ENCODE data around the gene SLC39A12.
"Not testable (repeated sequence)": the region's sequence is repeated elsewhere in the genome, so short reads cannot be mapped to it uniquely, and the experiment has no call there.

The SLC39A12 gene

DNA sequence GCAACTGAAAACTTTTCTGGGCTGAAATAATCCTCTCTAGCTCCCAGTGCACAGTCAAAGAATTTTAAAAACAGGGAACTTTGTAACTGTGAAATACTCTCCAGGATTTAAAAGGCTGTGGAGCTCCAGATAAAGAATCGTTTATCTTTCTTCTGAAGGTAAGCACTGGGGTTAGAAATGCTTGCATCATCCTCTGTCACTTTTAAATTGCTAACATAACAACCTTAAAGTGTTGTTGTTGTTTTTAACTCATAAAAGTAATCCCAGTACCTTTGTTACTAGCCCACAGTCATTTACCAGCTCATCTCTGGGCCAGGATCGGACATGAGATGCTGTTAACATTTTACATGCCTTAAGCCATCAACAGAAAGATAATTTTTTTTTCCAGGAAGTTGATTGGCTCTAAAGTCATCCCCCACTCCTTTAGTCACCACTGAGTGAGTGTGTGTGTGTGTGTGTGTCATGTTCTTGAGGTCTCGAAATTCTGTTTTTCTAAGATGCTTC, at the start of gene SLC39A12:
Gene SLC39A12, plus strand, starts transcription at position 51 of the 504 bp plus-strand sequence. CDS start 1,359 bp downstream, outside the sequence.
- no peak for DNase-seq (ENCODE audit: low read depth, low spot score)

DNA sequence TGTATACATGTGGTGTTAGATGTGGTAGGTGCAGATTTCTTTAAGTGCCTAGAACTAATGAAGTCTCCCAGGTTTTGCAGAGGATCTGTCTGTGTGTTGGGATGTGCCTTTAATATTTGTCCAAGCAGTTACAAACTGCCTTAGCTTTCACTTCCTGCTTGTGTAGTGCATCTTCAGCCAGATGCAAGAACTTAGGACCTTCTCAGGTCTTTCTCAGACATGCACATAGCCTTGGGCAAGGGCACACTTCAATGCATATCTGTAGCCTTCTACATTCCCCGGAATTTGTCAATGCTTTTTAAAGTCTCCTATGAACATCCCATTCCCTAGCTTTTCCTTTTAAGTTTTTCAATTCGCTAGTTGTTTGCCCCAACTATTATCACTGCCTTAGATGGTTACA, 47.2 kb upstream of the SLC39A12 start:
- no peak for DNase-seq (ENCODE audit: low read depth, low spot score)

DNA sequence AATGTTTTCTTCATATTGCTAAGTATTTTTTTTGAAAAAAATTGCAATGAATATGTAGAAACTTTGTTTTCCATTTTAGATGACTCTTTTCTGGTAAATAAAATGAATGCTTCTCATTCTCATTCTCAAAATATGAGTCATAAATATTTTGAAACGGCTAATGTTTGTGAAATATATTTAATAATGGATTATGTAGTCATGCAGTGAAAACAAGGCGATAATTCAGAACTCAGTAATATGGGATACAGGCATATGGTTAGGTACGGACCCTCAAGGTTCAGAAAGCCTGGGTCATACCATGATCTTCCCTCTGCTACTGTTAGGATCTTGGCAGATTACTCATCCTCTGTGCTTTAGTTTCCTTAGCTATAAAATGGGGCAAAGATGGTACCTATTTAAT, 46.2 kb upstream of the SLC39A12 start:
- DNase-seq (ENCODE audit: low read depth, low spot score) = no peak

DNA sequence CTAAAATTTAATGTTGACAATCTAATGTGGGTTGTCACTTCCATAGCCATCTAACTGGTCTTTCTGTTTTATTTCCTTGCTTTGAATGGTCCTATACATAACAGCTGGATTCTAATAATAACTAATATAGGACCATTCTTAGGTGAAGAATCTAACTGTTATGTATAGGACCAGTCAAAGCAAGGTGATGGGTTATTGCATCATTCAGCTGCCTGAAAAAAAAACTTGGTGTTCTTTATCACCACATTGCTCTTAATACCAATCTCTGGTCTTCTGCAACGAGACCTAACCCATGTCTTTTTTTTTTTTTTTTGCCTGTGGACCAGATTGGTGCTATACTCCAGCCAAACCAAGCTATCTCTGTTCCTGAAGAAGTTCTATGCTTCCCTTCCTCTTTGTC, 45.7 kb upstream of the SLC39A12 start:
- DNase-seq (ENCODE audit: low read depth, low spot score) = no peak

DNA sequence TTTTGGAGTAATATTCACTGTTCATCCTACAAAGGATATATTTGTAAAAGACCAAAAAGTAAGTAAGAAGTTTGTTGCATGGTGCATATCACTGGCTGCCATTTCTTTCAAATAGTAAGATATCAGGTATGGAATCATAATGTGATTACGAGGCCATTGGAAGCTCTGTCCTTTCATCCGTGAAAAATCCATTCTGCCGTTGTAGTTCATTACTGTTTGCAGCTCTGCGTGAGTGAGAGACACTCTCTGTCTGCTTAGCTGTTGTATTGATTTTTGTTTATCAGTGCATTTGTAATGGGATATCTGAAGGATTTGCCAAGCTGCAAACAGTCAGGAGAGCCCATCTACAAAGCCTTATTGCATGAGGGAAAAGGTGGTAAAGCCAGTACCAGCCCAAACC, 44.1 kb upstream of the SLC39A12 start:
- no peak for DNase-seq (ENCODE audit: low read depth, low spot score)

DNA sequence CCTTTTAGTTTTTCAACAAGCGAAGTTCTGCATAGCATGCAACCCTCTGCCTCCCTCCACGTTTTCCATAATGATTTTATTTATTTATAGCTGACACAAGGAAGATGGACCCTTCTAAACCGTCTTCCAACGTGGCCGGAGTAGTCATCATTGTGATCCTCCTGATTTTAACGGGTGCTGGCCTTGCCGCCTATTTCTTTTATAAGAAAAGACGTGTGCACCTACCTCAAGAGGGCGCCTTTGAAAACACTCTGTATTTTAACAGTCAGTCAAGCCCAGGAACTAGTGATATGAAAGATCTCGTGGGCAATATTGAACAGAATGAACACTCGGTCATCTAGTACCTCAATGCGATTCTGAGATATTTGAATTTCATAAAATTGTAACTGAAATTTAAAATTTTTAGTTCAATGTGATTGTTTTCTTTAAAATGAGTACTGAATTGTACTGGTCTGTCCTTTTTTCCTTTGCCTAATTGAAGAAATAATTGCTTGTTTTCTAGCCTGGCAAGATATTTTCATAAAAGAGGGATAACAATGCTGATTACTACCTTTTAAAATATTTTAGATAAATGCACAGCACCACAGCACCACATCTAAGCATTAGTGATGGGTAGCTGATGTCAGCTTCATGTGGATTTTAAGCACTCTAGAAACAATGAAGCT, 41.5 kb upstream of the SLC39A12 start:
- peak; percentile 12 for DNase-seq (ENCODE audit: low read depth, low spot score)

DNA sequence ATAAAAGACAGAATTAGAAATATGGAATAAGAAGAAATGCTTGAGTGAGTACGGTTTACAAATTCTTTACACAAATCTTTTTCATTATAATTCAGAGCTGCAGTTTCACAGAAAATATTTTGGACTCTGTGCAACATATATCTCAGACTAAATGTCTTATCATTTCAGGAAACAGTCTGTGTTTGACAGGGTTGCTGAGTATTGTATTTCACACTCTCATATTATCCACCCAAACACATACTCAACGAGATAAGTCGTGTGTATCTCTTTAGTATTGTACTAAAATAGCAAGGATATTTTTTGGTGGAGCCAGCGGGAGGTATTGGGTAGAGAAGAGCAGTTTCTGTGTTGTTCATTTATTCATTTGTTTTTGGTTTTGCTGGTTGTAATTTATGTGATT, 39.0 kb upstream of the SLC39A12 start:
- no peak for DNase-seq (ENCODE audit: low read depth, low spot score)

DNA sequence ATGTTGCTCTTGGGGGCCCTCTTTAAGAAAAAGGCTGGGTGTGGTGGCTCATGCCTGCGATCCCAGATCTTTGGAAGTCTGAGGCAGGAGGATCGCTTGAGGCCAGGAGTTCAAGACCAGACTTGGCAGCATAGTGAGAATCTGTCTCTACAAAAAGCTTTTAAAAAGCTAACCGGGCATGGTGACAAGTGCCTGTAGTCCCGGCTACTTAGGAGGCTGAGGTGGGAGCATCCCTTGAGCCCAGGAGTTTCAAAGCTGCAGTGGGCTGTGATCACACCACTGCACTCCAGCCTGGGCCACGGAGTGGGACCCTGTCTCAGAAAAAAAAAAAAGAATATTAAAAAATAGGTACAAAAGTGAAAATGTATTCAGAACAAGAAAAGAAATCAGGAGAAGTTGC, 38.1 kb upstream of the SLC39A12 start:
- DNase-seq (ENCODE audit: low read depth, low spot score) = no peak

DNA sequence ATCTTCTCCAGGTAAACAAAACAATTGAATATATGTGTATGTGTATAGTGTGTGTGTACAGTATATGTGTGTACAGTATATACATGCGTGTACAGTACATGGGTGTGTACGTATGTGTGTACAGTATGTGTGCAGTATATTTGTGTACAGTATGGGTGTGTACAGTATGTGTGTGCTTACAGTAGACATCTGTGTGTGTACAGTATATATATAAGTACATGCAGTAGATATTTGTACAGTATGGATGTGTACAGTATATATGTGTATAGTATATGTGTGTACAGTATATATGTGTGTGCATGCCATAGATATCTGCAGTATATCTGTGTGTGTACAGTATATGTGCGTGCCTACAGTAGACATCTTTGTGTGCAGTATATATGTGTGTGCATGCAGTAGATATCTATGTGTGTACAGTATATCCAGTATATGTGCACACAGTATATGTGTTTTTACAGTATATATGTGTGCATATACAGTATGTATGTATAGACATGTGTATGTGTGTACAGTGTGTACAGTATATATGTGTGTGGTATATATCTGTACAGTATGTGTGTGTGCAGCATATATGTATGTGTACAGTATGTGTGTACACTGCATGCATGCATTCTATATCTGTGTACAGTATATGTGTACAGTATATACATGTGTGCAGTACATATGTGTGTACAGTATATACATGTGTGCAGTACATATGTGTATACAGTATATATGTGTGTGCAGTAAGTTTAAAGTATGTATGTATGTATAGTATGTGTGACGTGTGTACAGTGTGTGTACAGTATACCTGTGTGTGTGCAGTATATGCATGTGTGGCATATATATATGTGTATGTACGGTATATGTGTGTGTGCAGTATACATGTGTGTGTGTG, 37.3 kb upstream of the SLC39A12 start:
- no peak for DNase-seq (ENCODE audit: low read depth, low spot score)

DNA sequence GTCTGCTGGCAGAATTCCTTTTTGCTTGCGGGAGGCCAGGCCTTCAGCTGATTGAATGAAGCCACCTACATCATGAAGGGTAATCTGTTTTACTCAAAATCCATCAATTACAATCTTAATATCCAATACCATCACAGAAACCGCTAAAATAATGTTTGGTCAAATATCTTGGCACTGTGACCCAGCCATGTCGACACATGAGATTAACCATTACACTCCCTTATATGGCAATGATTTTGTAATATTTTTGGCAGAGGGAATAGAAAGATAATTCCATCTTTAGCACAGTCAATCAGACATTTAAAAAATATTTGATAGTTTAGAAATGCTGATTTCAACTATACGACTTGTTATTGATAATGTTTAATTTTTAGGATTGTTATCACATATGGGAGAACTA, 36.5 kb upstream of the SLC39A12 start:
- DNase-seq (ENCODE audit: low read depth, low spot score) = no peak

DNA sequence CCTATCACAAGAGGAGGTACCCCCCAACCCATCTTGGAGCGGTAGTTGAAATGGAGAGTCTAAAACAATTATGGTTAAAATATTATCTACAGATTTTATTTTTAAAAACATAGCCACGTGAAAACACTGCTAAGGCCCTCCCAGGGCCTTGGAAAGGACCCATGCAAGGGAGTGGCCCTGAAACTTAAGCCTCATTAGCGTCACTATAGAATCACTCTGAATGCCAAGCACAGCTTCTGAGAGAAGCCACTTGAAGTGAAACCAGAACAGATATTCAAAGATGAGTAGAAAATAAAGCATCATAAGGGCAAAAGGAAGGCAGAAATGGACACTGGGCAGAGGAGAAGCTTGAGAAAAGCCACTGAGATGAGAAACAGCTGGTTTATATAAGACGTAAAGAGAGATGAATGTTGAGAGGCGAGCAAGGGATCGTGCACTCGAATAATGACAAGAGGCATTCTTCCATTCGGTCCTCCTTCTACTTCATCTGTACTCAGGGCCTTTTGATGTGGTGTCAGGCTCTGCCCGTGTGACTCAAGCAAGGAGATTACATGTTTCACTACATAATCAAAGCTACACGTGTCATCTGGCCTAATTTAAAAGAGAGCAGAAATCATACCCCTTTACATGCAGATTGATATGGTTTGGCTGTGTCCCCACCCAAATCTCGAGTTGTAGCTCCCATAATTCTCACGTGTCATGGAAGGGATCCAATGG, 33.4 kb upstream of the SLC39A12 start:
- DNase-seq (ENCODE audit: low read depth, low spot score) = no peak

DNA sequence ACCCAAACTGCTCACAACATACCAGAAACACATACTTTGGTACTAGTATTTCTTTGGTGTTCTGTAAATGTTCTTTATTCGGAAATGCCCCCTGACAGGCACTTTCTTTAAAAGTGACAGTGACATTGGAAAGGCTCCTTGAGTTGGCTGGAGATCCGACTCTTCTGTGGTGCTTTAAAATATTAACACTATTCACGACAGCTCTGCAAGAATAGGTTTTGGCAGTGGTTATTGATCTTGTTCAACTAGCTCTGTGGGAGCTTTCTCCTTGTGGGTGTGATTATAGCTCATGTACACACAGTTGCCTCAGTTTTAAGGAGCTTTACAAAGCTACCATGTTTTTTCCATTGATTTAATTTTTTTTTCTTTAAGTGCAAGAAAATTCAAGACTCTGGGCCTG, 30.3 kb upstream of the SLC39A12 start:
- no peak for DNase-seq (ENCODE audit: low read depth, low spot score)

DNA sequence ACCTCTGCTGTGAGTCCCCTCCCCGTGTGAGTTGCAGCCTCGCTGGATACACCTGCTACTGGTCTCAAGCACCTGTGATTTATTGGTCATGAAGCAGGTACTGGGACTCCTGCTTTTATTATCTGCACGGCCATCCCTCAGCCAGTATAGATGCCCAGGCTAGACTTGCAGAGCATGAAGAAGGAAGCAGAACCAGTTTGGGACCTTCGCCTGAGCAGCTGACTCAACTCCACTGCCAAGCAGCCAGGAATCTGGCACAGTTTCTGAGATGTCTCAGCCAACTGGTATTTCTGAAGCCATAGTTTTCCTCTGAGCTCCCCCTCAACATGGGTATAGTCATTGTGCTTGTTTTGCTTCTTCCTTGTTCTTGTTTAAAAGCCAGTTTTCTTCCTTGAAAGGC, 28.0 kb upstream of the SLC39A12 start:
- DNase-seq (ENCODE audit: low read depth, low spot score) = no peak

DNA sequence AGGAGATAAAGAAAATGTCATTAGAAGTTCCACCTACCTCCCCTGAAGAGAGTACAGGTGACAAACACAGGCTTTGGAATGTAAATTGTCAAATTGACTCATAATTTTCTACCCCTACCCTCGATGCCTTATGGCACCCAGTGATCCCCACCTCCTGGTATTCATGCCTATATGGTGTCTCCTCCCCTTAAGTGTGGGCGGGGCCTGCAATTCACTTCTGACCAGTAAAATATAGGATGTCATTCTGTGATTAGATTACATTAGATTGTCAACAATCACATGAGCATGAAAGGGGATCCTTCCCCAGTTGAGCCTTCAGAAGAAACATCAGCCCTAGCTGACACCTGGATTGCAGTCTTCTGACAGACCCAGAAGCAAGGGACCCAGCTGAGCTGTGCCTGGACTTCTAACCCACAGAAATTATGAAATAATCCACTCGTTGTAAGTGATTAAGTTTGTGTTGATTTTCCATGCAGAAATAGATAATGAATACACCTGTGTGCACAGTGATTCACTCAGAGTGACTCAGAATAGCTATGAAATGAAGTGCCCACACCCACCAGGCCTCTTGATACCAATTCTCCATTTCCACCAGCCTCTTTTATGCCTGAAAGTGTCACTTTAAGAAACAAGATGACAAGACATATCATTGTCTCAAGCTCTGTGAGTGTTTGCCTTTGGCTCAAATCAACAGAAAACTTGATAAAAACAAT, 8.5 kb upstream of the SLC39A12 start:
- no peak for DNase-seq (ENCODE audit: low read depth, low spot score)

DNA sequence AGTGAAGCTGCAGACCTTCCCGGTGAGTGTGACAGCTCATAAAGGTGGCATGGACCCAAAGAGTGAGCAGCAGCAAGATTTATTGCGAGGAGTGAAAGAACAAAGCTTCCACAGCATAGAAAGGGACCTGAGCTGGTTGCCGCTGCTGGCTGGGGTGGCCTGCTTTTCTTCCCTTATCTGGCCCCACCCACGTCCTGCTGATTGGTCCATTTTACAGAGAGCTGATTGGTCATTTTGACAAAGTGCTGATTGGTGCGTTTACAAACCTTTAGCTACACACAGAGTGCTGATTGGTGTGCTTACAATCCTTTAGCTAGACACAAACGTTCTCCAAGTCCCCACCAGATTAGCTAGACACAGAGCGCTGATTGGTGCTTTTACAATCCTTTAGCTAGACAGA, 1.4 kb upstream of the SLC39A12 start:
- not testable (repeated sequence) for DNase-seq (ENCODE audit: low read depth, low spot score)

DNA sequence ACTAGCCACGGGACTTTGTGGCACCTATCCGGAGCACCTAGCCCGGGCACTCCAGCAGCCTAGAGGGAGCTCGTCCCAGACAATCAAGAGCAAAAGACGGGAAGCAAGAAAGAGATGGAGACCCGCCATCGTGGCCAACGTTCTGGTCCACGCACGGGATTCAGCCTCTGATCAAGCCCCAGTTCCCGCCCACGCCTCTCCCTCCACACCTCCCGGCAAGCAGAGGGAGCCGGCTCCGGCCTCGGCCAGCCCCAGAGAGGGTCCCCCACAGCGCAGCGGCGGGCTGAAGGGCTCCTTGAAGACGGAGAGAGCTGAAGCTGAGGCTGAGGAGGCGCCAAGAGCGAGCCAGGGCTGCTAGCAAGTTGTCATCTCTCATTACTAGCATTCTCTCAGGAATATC, 992 bp upstream of the SLC39A12 start:
- no peak for DNase-seq (ENCODE audit: low read depth, low spot score)

DNA sequence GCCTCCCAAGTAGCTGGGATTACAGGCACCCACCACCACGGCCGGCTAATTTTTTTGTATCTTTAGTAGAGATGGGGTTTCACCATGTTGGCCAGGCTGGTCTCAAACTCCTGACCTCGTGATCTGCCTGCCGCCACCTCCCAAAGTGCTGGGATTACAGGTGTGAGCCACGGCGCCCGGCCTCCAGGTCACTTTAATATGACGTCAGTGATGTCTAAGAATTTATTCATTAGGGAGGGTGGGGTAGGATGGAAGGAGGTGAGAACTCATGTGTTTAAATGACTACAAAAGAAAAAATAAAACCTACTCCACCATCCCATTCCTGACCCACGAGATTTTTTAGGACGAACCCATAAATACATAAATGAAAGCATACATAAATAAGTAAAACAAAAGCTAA, 2.7 kb downstream of the SLC39A12 start:
- not testable (repeated sequence) for DNase-seq (ENCODE audit: low read depth, low spot score)

DNA sequence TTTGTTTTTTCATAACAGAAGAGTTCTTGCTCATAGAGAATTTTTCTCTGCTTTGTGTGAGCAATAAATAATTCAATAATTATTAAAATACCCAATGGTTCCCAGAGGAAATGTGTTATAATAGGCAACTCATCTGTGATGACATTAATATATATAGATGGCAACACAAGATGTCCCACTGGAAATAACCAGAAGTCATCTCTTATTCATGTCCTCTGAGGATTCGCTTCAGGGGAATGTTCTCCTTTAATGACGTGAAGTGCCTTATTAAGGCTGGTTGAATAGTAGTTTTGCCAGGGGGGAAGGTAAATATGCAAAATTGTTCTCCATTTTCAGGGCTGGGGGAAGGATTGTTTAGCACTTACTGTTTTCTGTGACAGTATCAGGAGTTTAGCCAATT, 3.1 kb downstream of the SLC39A12 start:
- no peak for DNase-seq (ENCODE audit: low read depth, low spot score)

DNA sequence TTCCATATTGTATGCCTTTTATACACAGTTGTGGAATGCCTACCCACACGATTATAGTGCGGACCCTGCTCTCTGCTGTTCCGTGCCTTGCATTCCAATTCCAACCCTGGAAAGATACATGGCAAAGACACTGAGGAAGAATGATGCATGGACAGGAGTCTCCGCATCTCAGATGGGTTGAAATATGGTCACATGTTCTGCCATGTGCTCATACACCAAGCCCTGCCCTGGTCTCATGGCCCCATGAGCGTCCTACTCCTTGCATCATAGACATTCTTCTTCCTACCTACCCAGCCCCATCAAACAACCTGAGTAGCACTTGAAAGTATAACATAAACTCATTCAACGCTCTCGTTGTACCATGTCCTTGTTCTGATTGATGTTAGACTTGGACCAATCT, 6.3 kb downstream of the SLC39A12 start:
- DNase-seq (ENCODE audit: low read depth, low spot score) = no peak

DNA sequence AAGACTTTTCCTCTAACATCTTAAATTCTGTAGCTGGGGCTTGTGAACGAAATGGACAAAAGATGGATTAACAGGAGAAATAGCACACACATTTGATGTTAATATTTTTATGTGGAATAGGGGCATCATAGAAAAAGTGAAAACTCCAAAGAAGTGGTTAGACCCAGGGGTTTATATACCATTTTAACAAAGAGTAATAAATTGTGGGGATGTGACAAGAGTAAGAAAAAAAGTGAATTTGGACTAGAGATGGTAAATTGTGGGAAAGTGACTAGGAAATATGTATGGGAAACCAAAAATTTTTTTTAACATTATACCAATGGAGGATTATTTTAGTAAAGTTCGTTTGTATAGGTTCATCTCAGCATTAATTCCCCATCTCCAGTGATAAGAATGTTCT, 8.2 kb downstream of the SLC39A12 start:
- no peak for DNase-seq (ENCODE audit: low read depth, low spot score)

DNA sequence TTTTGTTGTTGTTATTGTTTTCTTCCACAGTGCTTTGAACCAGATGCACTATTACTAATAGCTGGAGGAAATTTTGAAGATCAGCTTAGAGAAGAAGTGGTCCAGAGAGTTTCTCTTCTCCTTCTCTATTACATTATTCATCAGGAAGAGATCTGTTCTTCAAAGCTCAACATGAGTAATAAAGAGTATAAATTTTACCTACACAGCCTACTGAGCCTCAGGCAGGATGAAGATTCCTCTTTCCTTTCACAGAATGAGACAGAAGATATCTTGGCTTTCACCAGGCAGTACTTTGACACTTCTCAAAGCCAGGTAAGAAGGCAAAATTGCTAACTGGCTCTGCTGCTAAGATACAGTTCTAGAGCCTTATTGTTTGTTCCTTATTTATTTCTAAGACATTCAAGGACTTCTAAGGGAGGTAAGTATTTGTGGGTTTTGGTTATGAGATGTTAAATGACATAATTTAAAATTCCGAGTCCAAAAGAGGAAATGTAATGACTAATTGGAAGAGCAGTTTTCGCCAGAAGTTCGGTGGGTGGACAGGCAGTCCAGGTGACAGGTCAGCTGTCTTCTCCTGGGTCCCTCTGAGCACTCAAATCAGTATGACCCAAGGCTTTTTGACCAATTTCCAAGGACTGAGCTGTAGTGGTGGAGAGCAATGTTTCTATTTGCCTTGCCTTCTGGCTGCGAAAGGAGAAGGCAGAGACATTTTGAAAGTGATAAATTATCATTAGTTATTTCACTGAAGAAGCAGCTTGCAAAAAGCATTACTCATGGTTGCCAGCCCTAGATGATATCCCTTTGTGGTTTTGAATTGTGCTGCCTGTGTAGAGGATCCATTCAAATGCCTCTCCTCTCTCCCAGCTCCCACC, 10.1 kb downstream of the SLC39A12 start:
- no peak for DNase-seq (ENCODE audit: low read depth, low spot score)
